Measurements from ENCODE around the gene BRD8.
"Not testable (repeated sequence)": the region's sequence is repeated elsewhere in the genome, so short reads cannot be mapped to it uniquely, and the experiment has no call there.

Gene BRD8, protein sequence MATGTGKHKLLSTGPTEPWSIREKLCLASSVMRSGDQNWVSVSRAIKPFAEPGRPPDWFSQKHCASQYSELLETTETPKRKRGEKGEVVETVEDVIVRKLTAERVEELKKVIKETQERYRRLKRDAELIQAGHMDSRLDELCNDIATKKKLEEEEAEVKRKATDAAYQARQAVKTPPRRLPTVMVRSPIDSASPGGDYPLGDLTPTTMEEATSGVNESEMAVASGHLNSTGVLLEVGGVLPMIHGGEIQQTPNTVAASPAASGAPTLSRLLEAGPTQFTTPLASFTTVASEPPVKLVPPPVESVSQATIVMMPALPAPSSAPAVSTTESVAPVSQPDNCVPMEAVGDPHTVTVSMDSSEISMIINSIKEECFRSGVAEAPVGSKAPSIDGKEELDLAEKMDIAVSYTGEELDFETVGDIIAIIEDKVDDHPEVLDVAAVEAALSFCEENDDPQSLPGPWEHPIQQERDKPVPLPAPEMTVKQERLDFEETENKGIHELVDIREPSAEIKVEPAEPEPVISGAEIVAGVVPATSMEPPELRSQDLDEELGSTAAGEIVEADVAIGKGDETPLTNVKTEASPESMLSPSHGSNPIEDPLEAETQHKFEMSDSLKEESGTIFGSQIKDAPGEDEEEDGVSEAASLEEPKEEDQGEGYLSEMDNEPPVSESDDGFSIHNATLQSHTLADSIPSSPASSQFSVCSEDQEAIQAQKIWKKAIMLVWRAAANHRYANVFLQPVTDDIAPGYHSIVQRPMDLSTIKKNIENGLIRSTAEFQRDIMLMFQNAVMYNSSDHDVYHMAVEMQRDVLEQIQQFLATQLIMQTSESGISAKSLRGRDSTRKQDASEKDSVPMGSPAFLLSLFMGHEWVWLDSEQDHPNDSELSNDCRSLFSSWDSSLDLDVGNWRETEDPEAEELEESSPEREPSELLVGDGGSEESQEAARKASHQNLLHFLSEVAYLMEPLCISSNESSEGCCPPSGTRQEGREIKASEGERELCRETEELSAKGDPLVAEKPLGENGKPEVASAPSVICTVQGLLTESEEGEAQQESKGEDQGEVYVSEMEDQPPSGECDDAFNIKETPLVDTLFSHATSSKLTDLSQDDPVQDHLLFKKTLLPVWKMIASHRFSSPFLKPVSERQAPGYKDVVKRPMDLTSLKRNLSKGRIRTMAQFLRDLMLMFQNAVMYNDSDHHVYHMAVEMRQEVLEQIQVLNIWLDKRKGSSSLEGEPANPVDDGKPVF

DNA sequence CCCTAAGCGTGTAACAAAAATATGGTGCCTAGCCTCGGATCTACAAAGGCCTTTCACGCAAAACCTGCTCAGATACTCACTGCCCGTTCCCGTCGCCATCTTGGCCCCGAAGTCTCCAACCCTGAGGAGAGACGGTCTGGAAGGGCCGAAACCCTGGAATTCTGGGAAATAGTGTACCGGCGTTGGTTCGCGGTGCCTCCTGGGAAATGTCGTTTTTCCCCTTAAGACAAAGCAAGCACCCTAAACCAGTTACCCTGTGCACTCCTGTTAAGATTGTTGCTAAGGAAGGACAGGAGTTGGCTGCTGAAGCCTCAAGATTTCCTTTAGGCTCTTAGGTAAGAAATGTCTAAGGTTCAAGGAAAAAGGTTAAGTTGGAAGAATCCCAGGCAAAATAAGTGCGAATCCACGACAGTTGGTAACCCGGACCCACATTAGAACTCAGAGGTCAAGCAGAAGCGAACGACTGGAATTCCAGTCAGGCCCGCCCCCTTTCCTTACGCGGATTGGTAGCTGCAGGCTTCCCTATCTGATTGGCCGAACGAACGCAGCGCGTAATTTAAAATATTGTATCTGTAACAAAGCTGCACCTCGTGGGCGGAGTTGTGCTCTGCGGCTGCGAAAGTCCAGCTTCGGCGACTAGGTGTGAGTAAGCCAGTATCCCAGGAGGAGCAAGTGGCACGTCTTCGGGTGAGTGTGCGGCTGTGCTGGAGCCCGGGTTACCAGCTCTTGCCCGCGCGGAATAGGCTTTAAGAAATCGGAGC lies at the start of gene BRD8, which contains the start of gene KIF20A:
BRD8 (minus strand) TSS at position 115 of the 761 bp plus-strand sequence; CDS start at position 99, 16 bp downstream.
KIF20A (plus strand) TSS at position 597 of the 761 bp plus-strand sequence. CDS start 569 bp downstream, outside the sequence.
- DNase-seq (ENCODE audit: low spot score), result peak; percentile 95

DNA sequence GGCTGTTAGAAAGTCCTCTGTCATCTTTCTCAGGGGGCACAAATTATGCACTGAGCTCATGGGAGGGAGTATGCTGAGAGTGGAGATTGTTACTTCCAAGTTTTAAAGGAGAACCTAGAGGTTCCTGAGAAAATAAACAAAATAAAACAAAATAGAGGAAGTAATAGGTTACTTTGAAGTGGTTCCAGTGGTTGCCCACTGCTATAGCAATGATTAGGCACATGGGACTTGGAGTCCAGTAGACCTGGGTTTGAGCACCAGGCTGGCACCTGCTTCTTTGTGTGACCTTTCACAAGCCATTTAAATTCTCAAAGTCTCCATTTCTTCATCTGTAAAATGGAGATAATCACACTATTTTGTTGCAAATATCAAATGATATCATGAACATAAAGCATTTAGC lies 48.5 kb upstream of the BRD8 start:
- no peak for DNase-seq (ENCODE audit: low spot score)

DNA sequence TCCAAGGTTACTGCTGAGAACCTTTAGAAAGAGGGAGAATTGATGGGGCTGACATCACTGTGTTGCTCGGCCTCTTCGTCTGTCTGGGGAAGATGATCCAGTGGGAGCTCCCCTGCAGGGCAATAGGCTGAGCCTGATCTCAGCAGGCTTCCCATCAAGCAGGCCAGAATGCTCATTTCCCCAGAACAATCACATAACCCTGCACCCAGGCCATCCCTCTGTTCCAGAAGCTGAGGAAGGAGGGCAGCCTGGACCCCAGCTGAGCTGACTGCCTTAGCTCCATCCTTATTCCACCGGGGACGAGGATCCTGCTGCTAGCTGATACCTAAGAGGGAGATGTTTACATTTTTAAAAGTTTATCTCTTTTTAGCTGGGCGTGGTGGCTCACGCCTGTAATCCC lies 46.3 kb upstream of the BRD8 start:
- no peak for DNase-seq (ENCODE audit: low spot score)

DNA sequence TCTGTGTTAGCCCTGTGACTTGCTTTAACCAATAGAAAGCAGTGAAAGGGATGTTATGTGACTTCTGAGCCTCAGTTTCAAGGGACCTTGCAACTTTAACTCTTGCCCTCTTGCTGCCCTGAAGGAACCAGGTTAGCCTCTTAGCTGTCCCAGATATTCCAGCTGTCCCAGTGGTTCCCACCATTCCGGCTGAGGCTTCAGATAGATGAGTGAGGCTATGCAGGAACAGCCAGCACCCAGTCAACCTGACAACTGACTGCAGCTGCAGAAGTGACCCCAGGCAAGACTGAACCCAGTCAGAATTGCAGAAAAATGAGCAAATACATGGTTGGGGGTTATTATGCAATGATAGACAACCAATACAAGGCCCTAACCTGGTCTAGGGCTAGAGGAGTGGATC lies 45.1 kb upstream of the BRD8 start:
- no peak for DNase-seq (ENCODE audit: low spot score)

DNA sequence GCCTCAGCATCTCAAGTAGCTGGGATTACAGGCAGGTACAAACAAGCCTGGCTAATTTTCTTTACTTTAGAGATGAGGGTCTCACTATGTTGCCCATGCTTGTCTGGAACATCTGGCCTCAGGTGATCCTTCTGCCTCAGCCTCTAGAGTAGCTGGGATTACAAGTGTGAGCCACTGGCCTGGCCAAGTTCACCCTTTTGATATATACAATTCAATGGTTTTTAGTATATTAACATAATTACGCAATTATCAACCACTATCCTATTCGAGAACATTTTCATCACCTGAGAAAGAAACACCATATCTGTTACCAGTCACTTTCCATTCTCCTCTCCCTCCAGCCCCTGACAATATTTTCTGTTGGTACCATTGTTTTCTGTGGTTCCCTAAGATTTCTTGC lies 38.4 kb upstream of the BRD8 start:
- no peak for DNase-seq (ENCODE audit: low spot score)

DNA sequence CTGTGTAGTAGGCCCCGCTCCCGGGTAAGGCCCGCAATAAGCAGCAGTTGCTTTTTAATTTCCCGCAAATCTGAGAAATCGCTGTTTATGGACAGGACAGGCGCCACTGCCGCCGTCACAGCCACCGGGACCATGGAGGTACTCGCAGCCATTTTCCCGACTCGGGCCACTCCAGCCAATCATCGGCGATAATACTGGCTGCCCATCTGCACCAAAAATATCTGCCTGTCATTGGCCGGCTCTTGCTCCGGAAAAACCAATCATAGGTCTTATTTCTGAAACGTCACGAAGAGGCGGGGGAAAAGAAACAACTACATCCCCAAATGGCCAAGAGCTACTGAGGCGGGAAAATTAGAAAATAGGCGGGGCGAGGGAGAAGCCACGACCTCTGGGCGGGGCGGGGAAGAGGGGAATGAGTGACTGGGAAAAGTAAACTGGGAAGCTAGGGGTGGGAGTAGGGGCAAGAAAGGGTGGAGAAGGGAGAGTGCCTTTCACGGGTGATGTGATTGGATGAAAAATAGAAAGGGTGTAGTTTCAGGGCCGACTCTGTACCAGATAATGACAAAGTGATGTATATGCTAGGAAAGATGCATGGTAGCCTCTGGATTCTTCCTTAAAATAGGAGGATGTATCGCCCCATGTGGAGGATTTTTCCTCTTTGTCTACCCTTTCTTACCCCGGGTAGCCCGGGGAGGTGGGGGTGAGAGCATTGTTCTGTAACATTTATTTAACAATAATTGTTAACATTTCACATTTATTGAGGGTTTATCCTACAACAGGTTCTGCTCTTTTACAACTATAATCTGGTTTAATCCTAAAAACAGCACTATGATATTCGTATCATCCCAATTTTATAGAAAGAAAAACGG lies 35.0 kb upstream of the BRD8 start, which contains the start of gene CDC23:
CDC23 (minus strand) TSS at position 163 of the 869 bp plus-strand sequence; CDS start at position 152, 11 bp downstream.
- DNase-seq (ENCODE audit: low spot score), result peak; percentile 96

DNA sequence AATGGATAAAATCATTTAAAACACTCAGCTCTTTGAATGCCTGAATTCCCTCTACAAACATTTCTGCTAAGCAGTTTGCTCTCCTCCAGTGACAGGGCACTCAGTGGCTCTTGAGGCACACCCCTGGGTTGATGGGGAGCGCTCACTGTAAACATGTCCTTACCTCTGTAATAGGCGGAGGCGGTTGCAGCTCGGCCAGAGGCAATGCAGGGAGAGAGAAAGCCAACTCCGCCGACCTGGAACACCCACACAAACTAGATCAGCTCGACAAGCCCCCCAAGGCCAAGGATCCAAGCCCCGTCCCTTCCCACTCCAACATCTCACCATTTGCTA lies 34.4 kb upstream of the BRD8 start:
- DNase-seq (ENCODE audit: low spot score), result no peak

DNA sequence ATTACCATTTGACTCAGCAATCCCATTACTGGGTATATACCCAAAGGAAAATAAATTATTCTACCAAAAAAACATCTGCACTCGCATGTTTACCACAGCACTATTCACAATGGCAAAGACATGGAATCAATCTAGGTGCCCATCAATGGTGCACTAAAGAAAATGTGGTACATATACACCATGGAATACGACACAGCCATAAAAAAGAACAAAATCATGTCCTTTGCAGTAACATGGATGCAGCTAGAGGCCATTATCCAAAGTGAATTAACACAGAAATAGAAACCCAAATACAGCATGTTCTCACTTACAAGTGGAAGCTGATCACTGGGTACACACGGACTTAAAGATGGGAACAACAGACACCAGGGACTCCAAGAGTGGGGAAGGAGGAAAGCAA lies 32.6 kb upstream of the BRD8 start:
- no peak for DNase-seq (ENCODE audit: low spot score)

DNA sequence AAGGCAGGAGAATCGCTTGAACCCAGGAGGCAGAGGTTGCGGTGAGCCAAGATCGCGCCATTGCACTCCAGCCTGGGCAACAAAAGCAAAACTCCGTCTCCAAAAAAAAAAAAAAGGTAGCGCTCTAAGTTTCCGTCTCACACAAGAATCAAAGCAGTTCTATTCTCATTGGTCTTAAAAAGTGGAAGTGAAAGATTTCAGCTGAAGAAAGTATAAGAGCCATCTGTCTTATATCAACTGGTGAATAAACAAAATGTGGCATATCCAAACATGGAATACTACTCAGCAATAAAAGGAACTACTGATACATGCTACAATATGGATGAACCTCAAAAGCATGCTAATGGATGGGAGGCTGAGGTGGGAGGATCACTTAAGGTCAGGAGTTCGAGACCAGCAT lies 15.4 kb upstream of the BRD8 start:
- DNase-seq (ENCODE audit: low spot score), result not testable (repeated sequence)

DNA sequence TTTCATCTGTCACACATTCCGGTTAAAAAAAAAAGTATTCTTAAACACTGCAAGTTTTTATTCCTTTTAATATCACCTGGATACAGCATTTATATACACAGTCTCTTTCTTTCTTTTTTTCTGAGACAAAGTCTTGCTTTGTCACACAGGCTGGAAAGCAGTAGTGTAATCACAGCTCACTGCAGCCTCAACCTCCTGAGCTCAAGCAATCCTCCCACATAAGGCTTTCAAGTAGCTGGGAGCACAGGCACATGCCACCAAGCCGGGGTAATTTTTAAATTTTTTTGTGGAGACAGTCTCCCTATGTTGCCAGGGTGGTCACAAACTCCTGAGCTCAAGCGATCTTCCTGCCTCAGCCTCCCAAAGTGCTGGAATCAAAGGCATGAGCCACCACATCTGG lies 14.4 kb upstream of the BRD8 start:
- no peak for DNase-seq (ENCODE audit: low spot score)

DNA sequence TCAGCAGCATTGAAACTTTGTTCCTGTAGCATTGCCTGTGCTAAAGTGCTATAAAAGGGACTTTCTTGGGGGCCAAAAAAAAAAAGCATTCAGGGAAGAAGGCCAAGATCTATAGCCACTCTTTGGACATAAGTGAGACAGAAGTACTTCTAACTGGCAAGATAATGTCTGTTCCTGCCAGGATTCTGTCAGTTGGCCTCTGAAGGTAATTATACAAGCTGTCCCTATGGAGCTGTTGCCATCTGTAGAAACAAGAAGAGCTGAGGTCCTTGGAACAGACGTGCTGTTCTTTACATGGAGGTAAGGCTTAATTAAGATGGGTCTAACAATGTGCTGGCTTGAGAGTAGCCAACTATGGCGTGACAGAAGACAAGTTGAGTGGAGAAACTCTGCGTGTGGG lies 10.2 kb upstream of the BRD8 start:
- DNase-seq (ENCODE audit: low spot score), result no peak

DNA sequence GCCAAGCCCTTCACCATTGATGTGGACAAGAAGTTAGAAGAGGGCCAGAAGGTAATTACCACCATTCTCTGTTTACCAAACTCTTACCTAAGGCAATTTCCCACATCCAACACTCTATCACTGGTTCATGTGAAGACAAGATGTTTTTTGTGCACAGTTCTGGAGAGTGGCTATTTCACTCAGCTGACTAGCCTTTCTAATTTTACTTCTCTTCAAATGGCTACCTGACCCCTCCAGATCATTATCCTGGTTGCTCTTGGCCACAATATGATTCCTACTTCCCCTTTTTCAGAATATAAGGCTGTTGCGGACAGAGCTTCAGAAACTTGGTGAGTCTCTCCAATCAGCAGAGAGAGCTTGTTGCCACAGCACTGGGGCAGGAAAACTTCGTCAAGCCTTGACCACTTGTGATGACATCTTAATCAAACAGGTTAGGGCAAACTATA lies 7.6 kb upstream of the BRD8 start:
- DNase-seq (ENCODE audit: low spot score), result no peak

DNA sequence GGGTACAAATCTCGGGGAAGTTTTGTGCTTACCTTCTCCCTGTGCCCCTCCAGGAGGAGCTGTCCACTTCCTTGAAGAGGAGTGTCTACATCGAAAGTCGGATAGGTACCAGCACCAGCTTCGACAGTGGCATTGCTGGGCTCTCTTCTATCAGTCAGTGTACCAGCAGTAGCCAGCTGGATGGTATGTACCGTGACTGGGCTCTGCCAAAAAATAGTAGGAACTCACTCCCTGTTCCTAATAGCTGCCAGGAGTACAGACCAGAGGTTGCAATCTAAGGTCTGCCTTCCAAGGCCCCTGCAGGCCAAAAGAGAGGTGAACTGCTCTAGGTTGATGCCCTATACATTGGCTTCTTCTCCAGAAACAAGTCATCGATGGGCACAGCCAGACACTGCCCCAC lies 4.4 kb upstream of the BRD8 start:
- DNase-seq (ENCODE audit: low spot score), result no peak

DNA sequence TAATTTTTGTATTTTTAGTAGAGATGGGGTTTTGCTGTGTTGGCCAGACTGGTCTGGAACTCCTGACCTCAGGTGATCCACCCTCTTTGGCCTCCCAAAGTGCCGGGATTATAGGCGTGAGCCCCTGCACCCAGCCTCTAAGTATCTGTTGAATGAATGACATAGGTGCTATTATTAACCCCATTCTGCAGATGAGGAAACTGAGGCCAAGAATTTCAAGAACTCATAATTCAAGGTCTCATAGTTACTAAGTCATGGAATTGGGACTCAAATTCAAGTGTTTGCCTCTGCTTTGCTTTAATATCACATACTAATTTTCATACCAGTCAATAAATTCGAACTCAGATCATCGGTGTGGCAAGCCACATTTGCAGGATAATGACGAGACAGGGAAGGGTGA lies 2.4 kb upstream of the BRD8 start:
- DNase-seq (ENCODE audit: low spot score), result no peak

DNA sequence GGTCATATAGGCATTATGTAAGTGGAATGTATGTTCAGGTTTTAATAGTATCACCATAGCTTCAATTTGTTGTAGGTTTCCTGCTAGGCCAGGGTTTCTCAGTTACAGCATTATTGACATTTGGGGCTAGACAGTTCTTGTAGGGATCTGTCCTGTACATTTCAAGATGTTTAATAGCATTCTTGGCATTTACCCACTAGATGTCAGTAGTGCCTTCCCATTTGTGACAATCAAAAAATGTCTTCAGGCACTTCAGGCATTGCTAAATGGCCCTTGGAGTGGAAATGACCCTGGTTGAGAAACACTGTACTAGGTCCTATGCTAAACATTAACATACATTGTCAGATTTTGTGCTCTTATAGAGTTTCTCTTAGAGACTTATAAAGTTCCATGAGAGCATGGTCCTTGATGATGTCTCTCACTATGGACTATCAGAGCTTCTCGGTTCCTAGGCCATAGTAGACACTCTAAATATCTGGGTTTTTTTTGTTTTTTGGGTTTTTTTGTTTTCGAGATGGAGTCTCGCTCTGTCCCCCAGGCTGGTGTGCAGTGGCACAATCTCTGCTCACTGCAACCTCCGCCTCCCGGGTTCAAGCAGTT lies 1.9 kb upstream of the BRD8 start:
- peak; percentile 44 for DNase-seq (ENCODE audit: low spot score)

DNA sequence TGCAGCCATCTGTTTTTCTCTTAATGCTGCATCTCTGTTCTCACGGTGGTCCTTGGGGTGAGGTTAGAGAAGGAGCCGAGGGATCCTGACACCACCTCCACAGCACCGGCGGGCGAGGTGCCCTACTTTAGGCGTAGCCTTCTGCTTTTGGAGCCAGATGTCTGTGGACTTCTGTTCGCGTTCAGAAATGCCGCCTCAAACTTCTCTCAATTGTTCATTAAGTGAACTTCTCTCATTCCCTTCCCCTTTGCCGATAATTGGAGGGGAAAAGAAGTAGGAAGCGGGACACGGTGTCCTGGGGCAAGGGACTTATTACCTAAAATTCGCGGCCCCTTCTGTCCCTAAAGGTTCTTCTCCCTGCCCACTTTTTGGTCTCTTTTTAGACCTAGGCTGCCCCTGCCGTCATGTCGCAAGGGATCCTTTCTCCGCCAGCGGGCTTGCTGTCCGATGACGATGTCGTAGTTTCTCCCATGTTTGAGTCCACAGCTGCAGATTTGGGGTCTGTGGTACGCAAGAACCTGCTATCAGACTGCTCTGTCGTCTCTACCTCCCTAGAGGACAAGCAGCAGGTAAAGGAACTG lies 937 bp upstream of the BRD8 start:
- DNase-seq (ENCODE audit: low spot score), result no peak

DNA sequence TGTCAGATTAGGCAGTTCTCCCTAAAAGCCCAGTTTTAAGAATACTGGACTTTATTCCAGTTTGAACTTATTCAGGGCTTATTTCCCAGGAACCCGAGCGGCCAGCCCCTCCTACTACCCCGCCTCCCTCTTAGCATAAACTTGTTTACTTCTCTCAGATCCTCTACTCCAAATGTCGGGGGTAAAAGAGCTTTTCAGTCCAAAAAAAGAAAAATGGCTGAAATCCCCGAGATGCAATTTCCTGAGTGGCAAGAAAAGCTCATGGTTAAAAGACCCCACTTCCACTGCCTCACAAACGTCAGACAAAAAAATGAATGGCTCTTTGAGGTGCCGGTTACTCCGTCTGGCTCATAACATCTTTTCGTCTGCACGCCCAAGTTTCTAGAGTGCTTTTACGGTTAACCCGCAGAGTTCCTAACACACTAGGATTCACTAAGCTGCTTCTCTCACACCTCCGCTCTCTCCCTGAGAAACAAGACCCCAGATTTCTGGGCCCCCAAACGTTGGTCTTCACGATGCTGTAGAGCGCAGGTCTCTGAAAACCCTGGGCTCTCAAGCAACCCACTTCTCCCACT lies 402 bp downstream of the BRD8 start:
- peak; percentile 27 for DNase-seq (ENCODE audit: low spot score)

DNA sequence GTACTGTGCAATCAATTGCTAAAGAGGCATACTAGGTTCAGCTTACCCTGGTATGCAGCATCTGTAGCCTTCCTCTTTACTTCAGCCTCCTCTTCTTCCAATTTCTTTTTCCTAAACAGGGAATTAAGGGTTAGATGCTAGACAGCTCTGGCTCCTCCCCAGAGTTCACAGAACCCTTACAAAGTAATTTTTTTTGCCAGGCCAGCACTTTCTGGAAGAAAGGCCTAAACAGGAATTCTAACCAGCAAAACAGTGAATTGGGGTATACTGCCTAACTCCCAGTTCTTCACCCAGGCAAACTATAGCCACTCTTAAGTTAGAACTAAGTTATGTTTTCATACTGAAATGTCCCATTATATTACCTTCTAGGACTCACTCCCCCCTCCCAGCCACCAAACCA lies 8.1 kb downstream of the BRD8 start:
- no peak for DNase-seq (ENCODE audit: low spot score)

DNA sequence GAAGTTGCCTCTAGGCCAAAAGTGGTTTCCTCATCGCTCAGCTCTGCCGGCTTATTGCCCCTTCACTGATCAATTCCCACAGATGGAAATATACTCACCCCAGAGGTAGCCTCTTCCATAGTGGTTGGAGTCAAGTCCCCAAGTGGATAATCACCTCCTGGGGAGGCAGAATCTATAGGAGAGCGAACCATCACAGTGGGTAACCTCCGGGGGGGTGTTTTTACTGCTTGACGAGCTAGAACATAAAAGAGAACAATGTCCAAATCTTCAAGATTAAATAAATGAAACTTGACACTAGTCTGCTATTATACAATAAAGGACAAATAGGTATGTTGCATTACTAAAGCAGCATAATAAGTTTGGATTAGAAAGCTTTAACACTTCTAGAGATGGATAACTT lies 9.3 kb downstream of the BRD8 start:
- DNase-seq (ENCODE audit: low spot score), result no peak

All from CD4-positive, alpha-beta T cell treated with Interleukin-2 at 100 ng/mL for 4 hours (primary cell).